ENCODE data around the gene ZMIZ2.
A peak's percentile ranks its signal among the peaks of the same experiment; 100 is the strongest.

ZMIZ2 gene

GRCh38 chr7:44738876-44739665, 9.6 kb upstream of the ZMIZ2 start:
- no peak overlapping the region for H3K4me3 ChIP-seq (ENCODE audit: low read depth, low read length)
- in situ Hi-C loops (cut with HindIII; ENCODE audit: low sequenced_read_pairs): no loop called here
- TF ChIP-seq CTCF (IDR thresholded peaks at IDR 0.05; ENCODE audit: low read depth, low read length): no peak
- DNase-seq (ENCODE audit: low read depth, low spot score): no peak

GRCh38 chr7:44740055-44740454, 8.6 kb upstream of the ZMIZ2 start:
- in situ Hi-C loops (cut with HindIII; ENCODE audit: low sequenced_read_pairs): no loop called here
- no peak overlapping the region for H3K4me3 ChIP-seq (ENCODE audit: low read depth, low read length)
- DNase-seq (ENCODE audit: low read depth, low spot score): no peak
- no peak for TF ChIP-seq CTCF (IDR thresholded peaks at IDR 0.05; ENCODE audit: low read depth, low read length)

GRCh38 chr7:44743750-44744149, 4.9 kb upstream of the ZMIZ2 start:
- DNase-seq (ENCODE audit: low read depth, low spot score): no peak
- TF ChIP-seq CTCF (IDR thresholded peaks at IDR 0.05; ENCODE audit: low read depth, low read length): no peak
- in situ Hi-C loops (cut with HindIII; ENCODE audit: low sequenced_read_pairs): no loop called here
- H3K4me3 ChIP-seq (ENCODE audit: low read depth, low read length): no peak overlapping the region

GRCh38 chr7:44748948-44749731, 493 bp downstream of the ZMIZ2 start:
- in situ Hi-C loops (cut with HindIII; ENCODE audit: low sequenced_read_pairs): no loop called here
- no peak for DNase-seq (ENCODE audit: low read depth, low spot score)
- H3K4me3 ChIP-seq (ENCODE audit: low read depth, low read length): peak overlapping the region; percentile 79
- TF ChIP-seq CTCF (IDR thresholded peaks at IDR 0.05; ENCODE audit: low read depth, low read length): no peak

- DNase-seq (ENCODE audit: low read depth, low spot score): no peak
- H3K4me3 ChIP-seq (ENCODE audit: low read depth, low read length): peak overlapping the region; percentile 79
- no peak for TF ChIP-seq CTCF (IDR thresholded peaks at IDR 0.05; ENCODE audit: low read depth, low read length)
- in situ Hi-C loops (cut with HindIII; ENCODE audit: low sequenced_read_pairs): no loop called here
Measured at GRCh38 chr7:44749992-44750391, 1.3 kb downstream of the ZMIZ2 start.

GRCh38 chr7:44750424-44750823, 1.8 kb downstream of the ZMIZ2 start:
- in situ Hi-C loops (cut with HindIII; ENCODE audit: low sequenced_read_pairs): no loop called here
- no peak for TF ChIP-seq CTCF (IDR thresholded peaks at IDR 0.05; ENCODE audit: low read depth, low read length)
- no peak for DNase-seq (ENCODE audit: low read depth, low spot score)
- no peak overlapping the region for H3K4me3 ChIP-seq (ENCODE audit: low read depth, low read length)

All from astrocyte of the spinal cord (primary cell).